SU-DHL-6 (cell line): ENCODE measurements around the gene RNF19B.

Experiments used
- H2AFZ ChIP-seq: fragments of 200-600 bp; sonication (generic); 2 replicates; pipeline ENCODE4 v1.6.1; 2014; ENCODE audit warnings: low read depth, mild to moderate bottlenecking, moderate library complexity, mixed read lengths, antibody characterized with exemption, low read length; ENCODE audit not compliant: severe bottlenecking
- H3F3A ChIP-seq: fragments of 200-600 bp; shearing (Covaris generic); 2 replicates; pipeline ENCODE4 v1.6.0; 2016; ENCODE audit warnings: antibody characterized with exemption, mild to moderate bottlenecking; ENCODE audit not compliant: insufficient read depth
- H3K27ac ChIP-seq: fragments of 200-600 bp; sonication (generic); 2 replicates; pipeline ENCODE4 v1.5.1; 2016; ENCODE audit warnings: low read depth, mild to moderate bottlenecking, low read length, moderate library complexity, mixed read lengths
- H3K27me3 ChIP-seq: fragments of 200-600 bp; sonication (generic), shearing (Covaris generic); 2 replicates; pipeline ENCODE4 v1.6.0; 2014; ENCODE audit warnings: mild to moderate bottlenecking, low read length
- H3K36me3 ChIP-seq: fragments of 200-600 bp; sonication (generic); 2 replicates; pipeline ENCODE4 v1.6.1; 2014; ENCODE audit warnings: mild to moderate bottlenecking, low read length, mixed read lengths
- H3K4me2 ChIP-seq: fragments of 300-600, 200-600 bp; shearing (Covaris generic), sonication (generic); 2 replicates; pipeline ENCODE4 v1.6.0; 2014; ENCODE audit warnings: low read length, low read depth, mild to moderate bottlenecking; ENCODE audit not compliant: poor library complexity, severe bottlenecking
- H3K4me3 ChIP-seq: fragments of 200-600 bp; sonication (generic); 2 replicates; pipeline ENCODE4 v1.5.1; 2014; ENCODE audit warnings: antibody characterized with exemption, low read length, mild to moderate bottlenecking, mixed read lengths; ENCODE audit not compliant: insufficient read depth, poor library complexity, severe bottlenecking
- H3K79me2 ChIP-seq: fragments of 200-600 bp; sonication (generic); 2 replicates; pipeline ENCODE4 v1.6.1; 2014; ENCODE audit warnings: mild to moderate bottlenecking, low read length, moderate library complexity; ENCODE audit not compliant: insufficient read depth
- H3K9ac ChIP-seq: fragments of 200-600 bp; sonication (generic); 2 replicates; pipeline ENCODE4 v1.7.0; 2014; ENCODE audit warnings: mild to moderate bottlenecking, low read length
- H3K9me2 ChIP-seq: fragments of 200-600 bp; sonication (generic); replicated peaks from 2 replicates; pipeline ENCODE4 v1.6.1; 2014; ENCODE audit warnings: low read length; ENCODE audit not compliant: insufficient read depth
- H3K9me3 ChIP-seq: fragments of 200-600 bp; sonication (generic); 2 replicates; pipeline ENCODE4 v1.6.1; 2014; ENCODE audit warnings: low read length, mixed read lengths; ENCODE audit not compliant: insufficient read depth
- H4K20me1 ChIP-seq: fragments of 200-600 bp; sonication (generic); 2 replicates; pipeline ENCODE4 v1.6.1; 2014; ENCODE audit warnings: low read depth, mild to moderate bottlenecking, antibody characterized with exemption, low read length, moderate library complexity, mixed read lengths
- EZH2phosphoT487 ChIP-seq: fragments of 200-600 bp; sonication (generic), shearing (Covaris generic); conservative IDR thresholded peaks from 2 replicates; pipeline ENCODE4 v1.6.1; 2018; ENCODE audit warnings: mild to moderate bottlenecking, antibody characterized with exemption, low read length, moderate library complexity, mixed read lengths
- TF ChIP-seq, protein P1 (sequence below): fragments of 200-600 bp; sonication (generic); IDR thresholded peaks from one replicate; pipeline ENCODE4 v1.5.1; 2017; ENCODE audit warnings: antibody characterized with exemption, mild to moderate bottlenecking, low read length, moderate library complexity; ENCODE audit not compliant: insufficient read depth, poor library complexity, severe bottlenecking

Gene RNF19B

DNA sequence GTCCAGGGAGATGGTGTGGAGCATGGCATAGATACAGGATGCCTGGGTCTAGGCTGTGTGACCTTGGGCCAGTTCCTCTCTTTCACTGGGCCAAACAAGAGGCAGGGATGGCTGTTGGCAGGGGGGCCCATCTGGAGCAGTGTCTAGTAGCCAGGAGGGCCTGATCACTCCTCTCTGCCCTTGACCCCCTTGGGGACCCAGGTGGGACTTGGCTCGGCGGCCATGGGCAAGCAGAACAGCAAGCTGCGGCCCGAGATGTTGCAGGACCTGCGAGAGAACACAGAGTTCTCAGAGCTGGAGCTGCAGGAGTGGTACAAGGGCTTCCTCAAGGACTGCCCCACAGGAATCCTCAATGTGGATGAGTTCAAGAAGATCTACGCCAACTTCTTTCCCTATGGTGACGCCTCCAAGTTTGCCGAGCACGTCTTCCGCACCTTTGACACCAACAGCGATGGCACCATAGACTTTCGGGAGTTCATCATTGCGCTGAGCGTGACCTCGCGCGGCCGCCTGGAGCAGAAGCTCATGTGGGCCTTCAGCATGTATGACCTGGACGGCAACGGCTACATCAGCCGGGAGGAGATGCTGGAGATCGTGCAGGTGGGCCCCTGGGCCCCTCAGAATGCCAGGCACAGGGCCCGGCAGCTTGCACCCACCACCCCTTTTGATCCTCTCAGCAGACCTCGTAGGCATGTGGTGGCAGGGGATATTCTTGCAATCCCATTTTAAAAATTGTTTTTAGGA is 75.8 kb downstream of the RNF19B start:
- no peaks in the 10 kb centered on the region for H3K27me3 ChIP-seq
- no peaks in the 10 kb centered on the region for H4K20me1 ChIP-seq
- H2AFZ ChIP-seq: no peak overlapping the region
- TF ChIP-seq EZH2phosphoT487: no peak
- TF ChIP-seq, protein P1, sequence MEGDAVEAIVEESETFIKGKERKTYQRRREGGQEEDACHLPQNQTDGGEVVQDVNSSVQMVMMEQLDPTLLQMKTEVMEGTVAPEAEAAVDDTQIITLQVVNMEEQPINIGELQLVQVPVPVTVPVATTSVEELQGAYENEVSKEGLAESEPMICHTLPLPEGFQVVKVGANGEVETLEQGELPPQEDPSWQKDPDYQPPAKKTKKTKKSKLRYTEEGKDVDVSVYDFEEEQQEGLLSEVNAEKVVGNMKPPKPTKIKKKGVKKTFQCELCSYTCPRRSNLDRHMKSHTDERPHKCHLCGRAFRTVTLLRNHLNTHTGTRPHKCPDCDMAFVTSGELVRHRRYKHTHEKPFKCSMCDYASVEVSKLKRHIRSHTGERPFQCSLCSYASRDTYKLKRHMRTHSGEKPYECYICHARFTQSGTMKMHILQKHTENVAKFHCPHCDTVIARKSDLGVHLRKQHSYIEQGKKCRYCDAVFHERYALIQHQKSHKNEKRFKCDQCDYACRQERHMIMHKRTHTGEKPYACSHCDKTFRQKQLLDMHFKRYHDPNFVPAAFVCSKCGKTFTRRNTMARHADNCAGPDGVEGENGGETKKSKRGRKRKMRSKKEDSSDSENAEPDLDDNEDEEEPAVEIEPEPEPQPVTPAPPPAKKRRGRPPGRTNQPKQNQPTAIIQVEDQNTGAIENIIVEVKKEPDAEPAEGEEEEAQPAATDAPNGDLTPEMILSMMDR: no peak
- H3F3A ChIP-seq: no peaks in the 10 kb centered on the region
- H3K4me2 ChIP-seq: no peak overlapping the region
- no peaks in the 10 kb centered on the region for H3K79me2 ChIP-seq
- H3K4me3 ChIP-seq: no peak overlapping the region
- no peaks in the 10 kb centered on the region for H3K9me2 ChIP-seq
- no peak overlapping the region for H3K9ac ChIP-seq
- H3K36me3 ChIP-seq: no peaks in the 10 kb centered on the region
- no peak overlapping the region for H3K27ac ChIP-seq
- no peaks in the 10 kb centered on the region for H3K9me3 ChIP-seq

DNA sequence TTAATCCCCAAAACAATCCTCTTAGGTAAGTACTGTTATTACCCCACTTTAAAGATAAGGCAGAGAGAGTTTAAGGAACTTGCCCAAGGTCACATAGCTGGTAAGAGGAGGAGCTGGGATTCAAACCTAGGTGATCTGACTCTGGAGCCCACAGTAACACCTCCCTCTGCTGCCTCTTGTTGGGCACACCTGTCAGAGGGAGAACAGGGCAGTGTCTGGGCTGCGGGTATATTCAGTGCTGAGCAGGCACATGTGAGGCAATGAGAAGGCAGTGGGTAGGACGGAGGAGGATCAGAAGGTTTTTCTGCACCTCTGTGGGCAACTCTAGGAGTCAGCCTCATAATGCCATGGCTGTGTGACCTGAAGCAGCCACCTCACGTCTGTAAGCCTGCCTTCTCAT is 76.5 kb downstream of the RNF19B start:
- no peaks in the 10 kb centered on the region for H3K9me2 ChIP-seq
- H2AFZ ChIP-seq: no peak overlapping the region
- H3K4me3 ChIP-seq: no peak overlapping the region
- no peaks in the 10 kb centered on the region for H3F3A ChIP-seq
- no peak overlapping the region for H3K4me2 ChIP-seq
- no peak overlapping the region for H3K27ac ChIP-seq
- no peak overlapping the region for H3K9ac ChIP-seq
- no peaks in the 10 kb centered on the region for H3K27me3 ChIP-seq
- TF ChIP-seq EZH2phosphoT487: no peak
- TF ChIP-seq, protein P1: no peak
- H3K9me3 ChIP-seq: no peaks in the 10 kb centered on the region
- no peaks in the 10 kb centered on the region for H3K36me3 ChIP-seq
- no peaks in the 10 kb centered on the region for H3K79me2 ChIP-seq
- no peaks in the 10 kb centered on the region for H4K20me1 ChIP-seq

DNA sequence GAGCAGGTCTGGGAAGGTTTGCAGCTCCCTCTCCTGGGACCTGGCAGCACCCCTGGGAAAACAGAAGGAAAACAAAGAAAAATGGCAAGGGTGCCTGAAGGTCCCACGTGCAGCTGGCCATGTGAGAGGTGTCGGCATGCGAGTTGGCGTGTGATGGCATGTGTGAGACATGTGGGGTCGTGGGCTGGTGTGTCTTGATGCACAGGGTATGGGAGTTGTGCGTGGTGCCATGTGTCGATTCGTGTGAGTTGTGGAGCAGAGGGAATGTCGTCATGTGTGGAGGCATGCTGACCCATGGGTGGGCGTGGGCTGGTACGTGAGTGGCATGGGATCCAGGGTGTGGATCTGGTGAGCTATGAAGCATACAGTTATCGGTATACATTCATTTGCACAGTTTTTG is 77.0 kb downstream of the RNF19B start:
- Histone ChIP-seq H3K9ac (no peak overlapping the region), H3K27me3 (no peaks in the 10 kb centered on the region), H4K20me1 (no peaks in the 10 kb centered on the region), H3F3A (no peaks in the 10 kb centered on the region), H3K36me3 (no peaks in the 10 kb centered on the region), H3K27ac (no peak overlapping the region), H3K9me2 (no peaks in the 10 kb centered on the region), H3K4me3 (no peak overlapping the region), H3K9me3 (no peaks in the 10 kb centered on the region), H3K79me2 (no peaks in the 10 kb centered on the region), H3K4me2 (no peak overlapping the region), H2AFZ (no peak overlapping the region)
- TF ChIP-seq, protein P1: no peak
- no peak for TF ChIP-seq EZH2phosphoT487
